H9 (cell line): ENCODE results near the gene TSPAN9. TPM values are rescaled to one million over a fixed set of nuclear protein-coding genes. Genes with fewer than 3 reads are reported as not detected.

ENCODE experiments used
- DNase-seq: peaks from one replicate; pipeline ENCODE4 v3.0.0-alpha.2; 2017
- H2AFZ ChIP-seq: one replicate; pipeline ENCODE4 v1.6.1; 2013; ENCODE audit warnings: mild to moderate bottlenecking, low read length, control low read depth, moderate library complexity
- H2AK5ac ChIP-seq: 2 replicates; pipeline ENCODE4 v1.6.1; 2013; ENCODE audit warnings: low read length, control low read depth, mixed read lengths; ENCODE audit not compliant: insufficient read length
- H2BK120ac ChIP-seq: one replicate; pipeline ENCODE4 v1.6.1; 2013; ENCODE audit warnings: low read depth, mild to moderate bottlenecking, low read length, control low read depth, inconsistent platforms; ENCODE audit not compliant: poor library complexity, severe bottlenecking
- H2BK12ac ChIP-seq: 2 replicates; pipeline ENCODE4 v1.6.1; 2013; ENCODE audit warnings: low read length, control low read depth, mixed read lengths, low read depth; ENCODE audit not compliant: insufficient read length
- H2BK15ac ChIP-seq: 2 replicates; pipeline ENCODE4 v1.6.1; 2013; ENCODE audit warnings: low read depth, low read length, control low read depth
- H2BK20ac ChIP-seq: one replicate; pipeline ENCODE4 v1.6.1; 2013; ENCODE audit warnings: low read depth, mild to moderate bottlenecking, low read length, control low read depth, inconsistent platforms; ENCODE audit not compliant: poor library complexity, severe bottlenecking
- H2BK5ac ChIP-seq: 2 replicates; pipeline ENCODE4 v1.6.1; 2013; ENCODE audit warnings: low read length, control low read depth, mixed read lengths; ENCODE audit not compliant: insufficient read length
- H3K14ac ChIP-seq: 2 replicates; pipeline ENCODE4 v1.6.1; 2013; ENCODE audit warnings: low read length, control low read depth; ENCODE audit not compliant: insufficient read depth
- H3K18ac ChIP-seq: 2 replicates; pipeline ENCODE4 v1.6.1; 2013; ENCODE audit warnings: low read depth, mild to moderate bottlenecking, mixed read lengths, low read length, control low read depth; ENCODE audit not compliant: insufficient read length
- H3K23ac ChIP-seq: 2 replicates; pipeline ENCODE4 v1.6.1; 2013; ENCODE audit warnings: low read length, control low read depth, mixed read lengths, low read depth; ENCODE audit not compliant: insufficient read length
- H3K23me2 ChIP-seq: 2 replicates; pipeline ENCODE4 v1.6.1; 2013; ENCODE audit warnings: low read depth, mild to moderate bottlenecking, mixed read lengths, low read length, control low read depth; ENCODE audit not compliant: insufficient read length, poor library complexity, severe bottlenecking
- H3K27ac ChIP-seq: 2 replicates; pipeline ENCODE4 v1.5.1; 2013; ENCODE audit warnings: low read length, control low read depth, mixed read lengths, low read depth; ENCODE audit not compliant: insufficient read length
- H3K27me3 ChIP-seq: 2 replicates; pipeline ENCODE4 v1.6.1; 2013; ENCODE audit warnings: low read length, control low read depth, inconsistent platforms; ENCODE audit not compliant: insufficient read depth
- H3K4ac ChIP-seq: 2 replicates; pipeline ENCODE4 v1.6.1; 2013; ENCODE audit warnings: low read depth, mild to moderate bottlenecking, control low read depth, inconsistent platforms, low read length, moderate library complexity
- H3K4me1 ChIP-seq: 2 replicates; pipeline ENCODE4 v1.6.1; 2013; ENCODE audit warnings: low read length, control low read depth, inconsistent platforms; ENCODE audit not compliant: insufficient read depth
- H3K4me2 ChIP-seq: 2 replicates; pipeline ENCODE4 v1.6.1; 2013; ENCODE audit warnings: low read length, control low read depth, mixed read lengths; ENCODE audit not compliant: insufficient read length, insufficient read depth
- H3K56ac ChIP-seq: 2 replicates; pipeline ENCODE4 v1.6.1; 2013; ENCODE audit warnings: low read depth, mild to moderate bottlenecking, mixed read lengths, low read length, control low read depth; ENCODE audit not compliant: insufficient read length
- H3K79me1 ChIP-seq: 2 replicates; pipeline ENCODE4 v1.6.1; 2013; ENCODE audit warnings: low read depth, mild to moderate bottlenecking, moderate library complexity, low read length, control low read depth, inconsistent platforms; ENCODE audit not compliant: insufficient read depth, poor library complexity, severe bottlenecking
- H3K79me2 ChIP-seq: 2 replicates; pipeline ENCODE4 v1.6.1; 2013; ENCODE audit warnings: low read length, control low read depth, inconsistent platforms; ENCODE audit not compliant: insufficient read depth
- H3K9ac ChIP-seq: 2 replicates; pipeline ENCODE4 v1.6.1; 2013; ENCODE audit warnings: low read length, control low read depth, mixed read lengths; ENCODE audit not compliant: insufficient read length; ENCODE audit errors: extremely low read depth
- H3K9me3 ChIP-seq: one replicate; pipeline ENCODE4 v1.6.1; 2013; ENCODE audit warnings: low read depth, low read length, inconsistent platforms; ENCODE audit not compliant: control insufficient read depth
- H3T11ph ChIP-seq: one replicate; pipeline ENCODE4 v1.6.1; 2013; ENCODE audit warnings: mild to moderate bottlenecking, low read length, control low read depth, inconsistent platforms
- H4K20me1 ChIP-seq: one replicate; pipeline ENCODE4 v1.6.1; 2013; ENCODE audit not compliant: control insufficient read depth, insufficient read length, insufficient read depth
- H4K5ac ChIP-seq: 2 replicates; pipeline ENCODE4 v1.6.1; 2013; ENCODE audit warnings: low read depth, mild to moderate bottlenecking, mixed read lengths, low read length, control low read depth; ENCODE audit not compliant: insufficient read length
- H4K8ac ChIP-seq: replicated peaks from 2 replicates; pipeline ENCODE4 v1.6.1; 2013; ENCODE audit warnings: low read length, control low read depth, mixed read lengths, low read depth; ENCODE audit not compliant: insufficient read length
- H4K91ac ChIP-seq: 2 replicates; pipeline ENCODE4 v1.6.1; 2013; ENCODE audit warnings: low read depth, mild to moderate bottlenecking, moderate library complexity, mixed read lengths, low read length, control low read depth; ENCODE audit not compliant: insufficient read length
- H3K27ac Mint-ChIP-seq, 3 experiments: 2 replicates in 2 of 3; 3 replicates in 1 of 3; pipeline ENCODE4 v1.8.0; 2020 to 2021; ENCODE audit warnings: mixed read lengths in 3 of 3, mild to moderate bottlenecking in 1 of 3, moderate library complexity in 1 of 3
- H3K27me3 Mint-ChIP-seq: 2 replicates; pipeline ENCODE4 v1.8.0; 2021; ENCODE audit warnings: low read depth, mild to moderate bottlenecking, moderate library complexity, mixed read lengths
- H3K36me3 Mint-ChIP-seq, 3 experiments: 2 replicates in 2 of 3; 3 replicates in 1 of 3; pipeline ENCODE4 v1.8.0; 2020 to 2021; ENCODE audit warnings: low read depth in 3 of 3, mixed read lengths in 3 of 3; ENCODE audit not compliant: insufficient read depth in 1 of 3
- H3K4me1 Mint-ChIP-seq, 2 experiments: 2 replicates each; pipeline ENCODE4 v1.8.0; 2020; ENCODE audit warnings: mixed read lengths in 2 of 2
- H3K4me3 Mint-ChIP-seq, 2 experiments: 2 replicates in 1 of 2; 3 replicates in 1 of 2; pipeline ENCODE4 v1.8.0; 2020 to 2021; ENCODE audit warnings: mild to moderate bottlenecking in 2 of 2, mixed read lengths in 2 of 2, moderate library complexity in 1 of 2
- H3K9me3 Mint-ChIP-seq, 2 experiments: 2 replicates in 1 of 2; 3 replicates in 1 of 2; pipeline ENCODE4 v1.8.0; 2020; ENCODE audit warnings: mild to moderate bottlenecking in 2 of 2, mixed read lengths in 2 of 2, moderate library complexity in 1 of 2
- CTCF ChIP-seq: fragments of 200-600 bp; sonication (generic); conservative IDR thresholded peaks from 3 replicates; pipeline ENCODE4 v1.8.0; 2021; ENCODE audit warnings: antibody characterized with exemption, mild to moderate bottlenecking
- WGBS: extraction: QIAGEN DNeasy Blood & Tissue Kit; methylation state at CpG from one replicate; pipeline ENCODE4 v1.1.7; 2013; ENCODE audit warnings: missing lambda C conversion rate, low lambda C conversion rate, mixed read lengths; ENCODE audit not compliant: insufficient read length; ENCODE audit errors: extremely low coverage; 5-methylcytosine and 5-hydroxymethylcytosine counted together
- total RNA-seq: library from RNA; stranded (reverse); gene quantifications from 2 replicates; pipeline ENCODE4 v1.2.1, GENCODE V29; 2021

TSPAN9 gene
- total RNA-seq, 1 experiment from 2014 or later = 19.0 TPM

DNA sequence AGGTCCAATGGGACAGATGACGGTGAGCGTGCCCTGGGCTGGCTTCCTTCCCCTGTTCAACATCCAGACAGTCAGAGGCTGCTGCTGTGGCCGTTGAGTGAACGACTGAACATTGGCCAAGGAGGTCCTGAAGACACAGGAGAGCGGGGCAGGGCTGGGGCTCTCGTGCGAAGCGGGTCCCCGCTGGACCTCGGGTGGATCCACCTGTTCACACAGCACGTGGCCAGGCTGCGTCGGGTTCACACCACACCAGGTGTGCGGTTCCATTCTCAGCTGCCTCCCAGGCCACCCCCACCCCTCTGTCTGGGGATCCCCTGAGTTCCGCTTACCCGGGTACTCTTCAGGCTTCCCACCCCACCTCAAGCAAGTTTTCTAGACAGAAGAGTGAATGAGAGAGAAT lies 214.8 kb downstream of the TSPAN9 start:
- H3K56ac ChIP-seq = no peak overlapping the region
- Mint-ChIP-seq H3K4me3 (no peak overlapping the region), H3K9me3 (no peaks in the 10 kb centered on the region), H3K27ac (no peak overlapping the region), H3K4me1 (peaks cover 2 to 6% of the 10 kb centered on the region in 2 experiments; a peak in 1 of 4 replicates), H3K27me3 (peaks cover 7% of the 10 kb centered on the region), H3K36me3 (no peaks in the 10 kb centered on the region)
- no peaks in the 10 kb centered on the region for H3K79me2 ChIP-seq
- no peaks in the 10 kb centered on the region for H3K27me3 ChIP-seq
- no peak for TF ChIP-seq CTCF
- H3K4me1 ChIP-seq = no peaks in the 10 kb centered on the region
- no peaks in the 10 kb centered on the region for H3K23me2 ChIP-seq
- no peak overlapping the region for H2BK120ac ChIP-seq
- H3K27ac ChIP-seq = no peak overlapping the region
- H3K18ac ChIP-seq = no peak overlapping the region
- no peak overlapping the region for H3K23ac ChIP-seq
- H3K9me3 ChIP-seq = no peaks in the 10 kb centered on the region
- no peak overlapping the region for H2BK12ac ChIP-seq
- no peak overlapping the region for H3K4me2 ChIP-seq
- DNase-seq = no peak
- H2BK5ac ChIP-seq = no peak overlapping the region
- no peak overlapping the region for H4K5ac ChIP-seq
- no peak overlapping the region for H4K91ac ChIP-seq
- no peaks in the 10 kb centered on the region for H3K79me1 ChIP-seq
- no peak overlapping the region for H2BK20ac ChIP-seq
- no peak overlapping the region for H2AFZ ChIP-seq
- H4K8ac ChIP-seq = no peak overlapping the region
- no peak overlapping the region for H3T11ph ChIP-seq
- no peak overlapping the region for H3K9ac ChIP-seq
- no peak overlapping the region for H2BK15ac ChIP-seq
- no peak overlapping the region for H3K4ac ChIP-seq
- WGBS = no CpG with 5 or more reads among the region's 16 CpGs
- H3K14ac ChIP-seq = no peak overlapping the region
- H2AK5ac ChIP-seq = no peak overlapping the region
- H4K20me1 ChIP-seq = no peaks in the 10 kb centered on the region
